Measurements from ENCODE around the gene APOBR. TPM values are rescaled to one million over a fixed set of nuclear protein-coding genes. Genes with fewer than 3 reads are reported as not detected.
A peak's percentile ranks its signal among the peaks of the same experiment; 100 is the strongest.

Gene APOBR
- total and polyA plus RNA-seq, 9 of the 15 experiments (the other 6 are each of a cell fraction or from before 2014, with no cell fraction given), result 0.08 to 6.1 (median 2.8) TPM; not detected in 1

DNA sequence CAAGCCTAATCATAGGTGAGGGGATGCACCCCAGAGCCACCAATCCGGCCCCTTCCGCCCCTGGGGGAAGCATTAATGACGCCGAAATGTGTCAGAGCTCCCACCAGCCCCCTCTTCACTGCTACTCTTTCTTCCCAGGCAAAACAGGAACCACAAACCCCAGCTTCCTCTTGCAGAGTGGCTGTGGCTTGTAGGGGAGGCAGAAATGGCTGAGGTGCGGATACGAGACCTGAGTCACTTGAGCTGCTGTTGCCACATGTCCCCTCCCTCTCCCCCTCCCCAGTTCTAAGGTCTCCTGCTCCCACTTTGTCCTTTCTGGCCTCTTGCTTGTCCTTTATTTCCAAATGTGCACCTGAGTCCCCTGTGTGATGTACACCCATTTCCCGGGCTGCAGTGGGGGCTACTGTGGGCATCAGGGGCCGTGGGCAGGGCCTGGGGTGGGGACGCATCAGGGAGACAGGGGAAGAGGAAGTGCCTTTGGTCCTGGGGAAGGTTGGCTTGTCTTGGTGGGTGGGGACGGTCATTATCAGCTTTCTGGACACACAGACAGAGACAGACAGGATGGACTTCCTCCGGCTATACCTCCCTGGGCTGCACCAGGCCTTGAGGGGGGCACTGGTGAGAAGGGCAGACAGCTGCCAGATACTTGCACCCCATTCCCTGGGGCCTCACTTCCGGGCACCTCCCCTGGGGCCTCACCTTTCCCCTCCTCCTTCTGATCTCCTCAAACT is at the start of gene APOBR (continued):
- TF ChIP-seq L3MBTL2 (IDR thresholded peaks at IDR 0.05), result no peak
- TF ChIP-seq ZNF507 (tag; conservative IDR thresholded peaks at IDR 0.05), result no peak
- TF ChIP-seq, protein P1, sequence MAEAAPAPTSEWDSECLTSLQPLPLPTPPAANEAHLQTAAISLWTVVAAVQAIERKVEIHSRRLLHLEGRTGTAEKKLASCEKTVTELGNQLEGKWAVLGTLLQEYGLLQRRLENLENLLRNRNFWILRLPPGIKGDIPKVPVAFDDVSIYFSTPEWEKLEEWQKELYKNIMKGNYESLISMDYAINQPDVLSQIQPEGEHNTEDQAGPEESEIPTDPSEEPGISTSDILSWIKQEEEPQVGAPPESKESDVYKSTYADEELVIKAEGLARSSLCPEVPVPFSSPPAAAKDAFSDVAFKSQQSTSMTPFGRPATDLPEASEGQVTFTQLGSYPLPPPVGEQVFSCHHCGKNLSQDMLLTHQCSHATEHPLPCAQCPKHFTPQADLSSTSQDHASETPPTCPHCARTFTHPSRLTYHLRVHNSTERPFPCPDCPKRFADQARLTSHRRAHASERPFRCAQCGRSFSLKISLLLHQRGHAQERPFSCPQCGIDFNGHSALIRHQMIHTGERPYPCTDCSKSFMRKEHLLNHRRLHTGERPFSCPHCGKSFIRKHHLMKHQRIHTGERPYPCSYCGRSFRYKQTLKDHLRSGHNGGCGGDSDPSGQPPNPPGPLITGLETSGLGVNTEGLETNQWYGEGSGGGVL (CRISPR knock-in tag; IDR thresholded peaks at IDR 0.05), result no peak
- TF ChIP-seq ZNF766 (CRISPR knock-in tag; conservative IDR thresholded peaks at IDR 0.05), result peak; percentile 76; the same call in 1 of the 2 replicates
- TF ChIP-seq ZNF318 (IDR thresholded peaks at IDR 0.05; ENCODE audit: borderline replicate concordance in 1 of 2, low read depth in 1 of 2), result 0 out of 4 replicates have a peak, but pooled peaks of 1 of the 2 experiments have one; percentile 24
- TF ChIP-seq ZBTB1 (CRISPR knock-in tag; IDR thresholded peaks at IDR 0.05; ENCODE audit: borderline replicate concordance, low read depth), result 0 out of 2 replicates have a peak, but pooled peaks have one; percentile 34
- peak; percentile 70; the same call in 1 of the 2 replicates for TF ChIP-seq AFF4 (CRISPR knock-in tag; IDR thresholded peaks at IDR 0.05)
- no peak for TF ChIP-seq HMG20B (CRISPR knock-in tag; IDR thresholded peaks at IDR 0.05)
- TF ChIP-seq CBX8 (IDR thresholded peaks at IDR 0.05; ENCODE audit: borderline replicate concordance, extremely low read depth, low read depth, low read length, poor library complexity, severe bottlenecking), result no peak
- TF ChIP-seq ZNF707 (CRISPR knock-in tag; conservative IDR thresholded peaks at IDR 0.05), result no peak
- TF ChIP-seq TRIM28 (IDR thresholded peaks at IDR 0.05), result no peak
- no peak for TF ChIP-seq SRSF9 (IDR thresholded peaks at IDR 0.05; ENCODE audit: borderline replicate concordance, low read depth, low read length)
